Tibial nerve (tissue), 4 donors: ENCODE measurements around the gene COA5. TPM values are rescaled to one million over a fixed set of nuclear protein-coding genes. Genes with fewer than 3 reads are reported as not detected.
"Not testable (repeated sequence)": the region's sequence is repeated elsewhere in the genome, so short reads cannot be mapped to it uniquely, and the experiment has no call there.

Source experiments
- DNase-seq, 2 donors: peaks; one replicate each; pipeline ENCODE4 v3.0.0-alpha.2; 2019; ENCODE audit warnings: low spot score in 2 of 2
- H3K27ac ChIP-seq, 4 donors: fragments of 200-600 bp; sonication (generic) in 3 of 4; one replicate each; pipeline ENCODE4 v1.5.1; 2017 to 2019; ENCODE audit warnings: mild to moderate bottlenecking in 1 of 4
- H3K27me3 ChIP-seq, 2 donors: fragments of 200-600 bp; sonication (generic) in 1 of 2; one replicate each; pipeline versions ENCODE4 v1.5.1 to v1.6.0; 2017 to 2019
- H3K36me3 ChIP-seq, 3 donors: fragments of 200-600 bp; sonication (generic); one replicate each; pipeline ENCODE4 v1.5.1; 2018 to 2019
- H3K4me1 ChIP-seq, 4 donors: fragments of 200-600 bp; sonication (generic) in 3 of 4; one replicate each; pipeline ENCODE4 v1.5.1; 2017 to 2019
- H3K4me3 ChIP-seq, 4 donors: fragments of 200-600 bp; sonication (generic) in 3 of 4; one replicate each; pipeline ENCODE4 v1.5.1; 2017 to 2019; ENCODE audit warnings: mild to moderate bottlenecking in 1 of 4, moderate library complexity in 1 of 4
- H3K9me3 ChIP-seq, 4 donors: fragments of 200-600 bp; sonication (generic) in 3 of 4; one replicate each; pipeline ENCODE4 v1.5.1; 2017 to 2019
- EP300 ChIP-seq, 2 donors: sonication (generic); formaldehyde crosslinking; IDR thresholded peaks; one replicate each; pipeline ENCODE4 v1.6.1; 2017; ENCODE audit warnings: antibody characterized with exemption in 2 of 2, mild to moderate bottlenecking in 1 of 2
- POLR2A ChIP-seq, 2 donors: fragments of 450-650 bp; IDR thresholded peaks; one replicate each; pipeline ENCODE4 v1.6.1; 2017; ENCODE audit warnings: antibody characterized with exemption in 2 of 2, mild to moderate bottlenecking in 2 of 2, moderate library complexity in 2 of 2
- WGBS, 2 donors: methylation state at CpG; one replicate each; pipeline ENCODE4 v1.1.5; 2018; 5-methylcytosine and 5-hydroxymethylcytosine counted together
- total RNA-seq, 4 donors: library from RNA; depleted of rRNA; stranded (reverse); fragments of >200 nt; gene quantifications; one replicate each; pipeline ENCODE4 v1.1.0, GENCODE V29; 2016
- TF ChIP-seq, protein P1 (sequence below), 5 experiments: fragments of 200-600 bp in 3 of 5; fragments of 450-650 bp in 2 of 5; sonication (generic) in 3 of 5; IDR thresholded peaks; one replicate each; pipeline ENCODE4 v1.5.1; 2016 to 2019; ENCODE audit warnings: antibody characterized with exemption in 5 of 5, mild to moderate bottlenecking in 3 of 5, moderate library complexity in 2 of 5

The COA5 gene
- total RNA-seq, 4 donors from 2014 or later = 23.1 to 46.8 (median 33.7) TPM

GRCh38 chr2:98606431-98606830, 1.9 kb downstream of the COA5 start:
- DNase-seq = no peak
- no peak for TF ChIP-seq EP300 (IDR thresholded peaks at IDR 0.05)
- TF ChIP-seq, protein P1, sequence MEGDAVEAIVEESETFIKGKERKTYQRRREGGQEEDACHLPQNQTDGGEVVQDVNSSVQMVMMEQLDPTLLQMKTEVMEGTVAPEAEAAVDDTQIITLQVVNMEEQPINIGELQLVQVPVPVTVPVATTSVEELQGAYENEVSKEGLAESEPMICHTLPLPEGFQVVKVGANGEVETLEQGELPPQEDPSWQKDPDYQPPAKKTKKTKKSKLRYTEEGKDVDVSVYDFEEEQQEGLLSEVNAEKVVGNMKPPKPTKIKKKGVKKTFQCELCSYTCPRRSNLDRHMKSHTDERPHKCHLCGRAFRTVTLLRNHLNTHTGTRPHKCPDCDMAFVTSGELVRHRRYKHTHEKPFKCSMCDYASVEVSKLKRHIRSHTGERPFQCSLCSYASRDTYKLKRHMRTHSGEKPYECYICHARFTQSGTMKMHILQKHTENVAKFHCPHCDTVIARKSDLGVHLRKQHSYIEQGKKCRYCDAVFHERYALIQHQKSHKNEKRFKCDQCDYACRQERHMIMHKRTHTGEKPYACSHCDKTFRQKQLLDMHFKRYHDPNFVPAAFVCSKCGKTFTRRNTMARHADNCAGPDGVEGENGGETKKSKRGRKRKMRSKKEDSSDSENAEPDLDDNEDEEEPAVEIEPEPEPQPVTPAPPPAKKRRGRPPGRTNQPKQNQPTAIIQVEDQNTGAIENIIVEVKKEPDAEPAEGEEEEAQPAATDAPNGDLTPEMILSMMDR (IDR thresholded peaks at IDR 0.05) = no peak
- no peak for TF ChIP-seq POLR2A (IDR thresholded peaks at IDR 0.05)
- H3K4me3 ChIP-seq = peak overlapping the region in 1 of 4 donors; percentile 63
- H3K27ac ChIP-seq = no peak overlapping the region
- peaks cover 0 to 32% (median 0%) of the 10 kb centered on the region in 3 donors for H3K36me3 ChIP-seq
- no peaks in the 10 kb centered on the region for H3K27me3 ChIP-seq
- 78 to 88% methylated on average over 7 of the region's 7 CpGs for WGBS, 2 donors
- no peaks in the 10 kb centered on the region for H3K9me3 ChIP-seq
- peaks cover 0 to 55% (median 37%) of the 10 kb centered on the region in 4 donors for H3K4me1 ChIP-seq

DNA sequence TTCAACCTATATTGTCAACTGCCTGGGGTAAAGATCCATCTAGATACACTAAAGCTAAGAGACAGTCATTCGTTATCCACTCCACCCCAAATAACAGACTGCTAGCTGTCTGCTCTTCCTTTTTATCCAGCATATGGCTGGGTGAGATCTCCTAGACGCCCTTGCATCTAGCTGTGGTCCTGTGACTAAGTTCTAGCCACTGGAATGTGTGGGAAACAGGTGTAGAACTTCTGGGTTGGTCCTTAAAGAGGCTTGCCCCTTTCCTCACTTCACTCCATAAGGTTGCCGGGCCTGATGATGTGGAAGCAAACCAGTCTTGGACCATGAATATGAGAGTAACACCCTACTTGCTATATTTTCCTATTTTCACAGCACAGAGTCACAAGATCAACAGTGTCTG, 3.2 kb downstream of the COA5 start:
- Histone ChIP-seq H3K27ac (no peak overlapping the region), H3K36me3 (peaks cover 0 to 37% (median 0%) of the 10 kb centered on the region in 3 donors), H3K27me3 (no peaks in the 10 kb centered on the region), H3K4me3 (no peak overlapping the region), H3K4me1 (peaks cover 0 to 41% (median 25%) of the 10 kb centered on the region in 4 donors), H3K9me3 (no peaks in the 10 kb centered on the region)
- no peak for TF ChIP-seq POLR2A (IDR thresholded peaks at IDR 0.05)
- no peak for TF ChIP-seq EP300 (IDR thresholded peaks at IDR 0.05)
- TF ChIP-seq, protein P1 (IDR thresholded peaks at IDR 0.05) = no peak
- WGBS, 2 donors = 79 to 83% methylated on average over 3 of the region's 3 CpGs
- no peak for DNase-seq

- 79 to 83% methylated on average over 2 of the region's 2 CpGs for WGBS, 2 donors
- TF ChIP-seq, protein P1 (IDR thresholded peaks at IDR 0.05) = no peak
- TF ChIP-seq EP300 (IDR thresholded peaks at IDR 0.05) (no peak), POLR2A (IDR thresholded peaks at IDR 0.05) (no peak)
- peaks cover 0 to 37% (median 20%) of the 10 kb centered on the region in 4 donors for H3K4me1 ChIP-seq
Observed at GRCh38 chr2:98604547-98604946, 3.8 kb downstream of the COA5 start.

GRCh38 chr2:98601532-98602132, 6.7 kb downstream of the COA5 start:
- no peak for DNase-seq
- TF ChIP-seq, protein P1 (IDR thresholded peaks at IDR 0.05) = peak in 3 of 5 experiments; percentile 23 to 32 (median 24)
- no peak for TF ChIP-seq EP300 (IDR thresholded peaks at IDR 0.05)
- WGBS, 2 donors = 60 to 79% methylated on average over 3 of the region's 3 CpGs
- H3K27me3 ChIP-seq = no peaks in the 10 kb centered on the region
- peaks cover 0 to 66% (median 0%) of the 10 kb centered on the region in 3 donors for H3K36me3 ChIP-seq
- no peaks in the 10 kb centered on the region for H3K9me3 ChIP-seq
- no peak overlapping the region for H3K4me3 ChIP-seq
- peaks cover 0 to 28% (median 6%) of the 10 kb centered on the region in 4 donors for H3K4me1 ChIP-seq
- no peak overlapping the region for H3K27ac ChIP-seq

More at GRCh38 chr2:98604547-98604946, 3.8 kb downstream of the COA5 start:
- H3K27me3 ChIP-seq = no peaks in the 10 kb centered on the region
- no peaks in the 10 kb centered on the region for H3K9me3 ChIP-seq
- no peak overlapping the region for H3K4me3 ChIP-seq
- DNase-seq = no peak
- H3K27ac ChIP-seq = no peak overlapping the region
- H3K36me3 ChIP-seq = peaks cover 0 to 42% (median 0%) of the 10 kb centered on the region in 3 donors

DNA sequence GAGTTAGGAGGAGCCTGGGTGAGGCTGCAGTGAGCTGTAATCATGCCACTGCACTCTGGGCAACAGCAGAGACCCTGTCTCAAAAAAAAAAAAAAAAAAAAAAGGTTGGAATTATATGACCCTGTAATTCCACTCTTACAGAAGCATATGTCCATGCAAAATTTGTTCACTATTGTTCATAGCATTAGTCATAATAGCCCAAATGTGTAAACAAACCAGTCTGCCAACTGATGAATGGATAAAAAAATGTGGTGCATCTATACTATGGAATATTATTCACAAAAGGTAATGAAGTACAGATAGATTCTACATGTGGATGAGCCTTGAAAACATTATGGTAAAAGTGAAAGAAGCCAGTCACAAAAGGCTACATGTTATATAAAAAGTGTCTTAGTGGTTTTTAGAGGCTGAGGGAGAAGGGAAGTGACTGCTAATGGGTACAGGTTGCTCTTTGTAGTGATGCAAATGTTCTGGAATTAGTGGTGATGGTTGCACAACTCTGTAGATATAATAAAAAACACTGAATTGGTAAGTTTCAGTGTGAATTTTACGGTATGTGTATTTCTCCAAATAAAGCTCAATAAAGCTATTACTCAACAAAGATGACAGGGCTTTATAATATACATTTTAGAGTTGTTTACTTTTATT, 9.4 kb downstream of the COA5 start:
- Histone ChIP-seq H3K9me3 (peaks cover 0 to 3% (median 0%) of the 10 kb centered on the region in 4 donors), H3K4me3 (no peak overlapping the region), H3K27ac (no peak overlapping the region), H3K4me1 (peaks cover 0 to 6% (median 0%) of the 10 kb centered on the region in 4 donors), H3K36me3 (peaks cover 0 to 72% (median 0%) of the 10 kb centered on the region in 3 donors), H3K27me3 (no peaks in the 10 kb centered on the region)
- TF ChIP-seq, protein P1 (IDR thresholded peaks at IDR 0.05) = no peak
- TF ChIP-seq POLR2A (IDR thresholded peaks at IDR 0.05) (no peak), EP300 (IDR thresholded peaks at IDR 0.05) (no peak)
- 79 to 89% methylated on average over 1 of the region's 1 CpG for WGBS, 2 donors
- no peak for DNase-seq

GRCh38 chr2:98594665-98595064, 13.6 kb downstream of the COA5 start:
- H3K27me3 ChIP-seq, H3K4me3 ChIP-seq, H3K4me1 ChIP-seq, H3K9me3 ChIP-seq, H3K27ac ChIP-seq, DNase-seq: not testable (repeated sequence)
- 98 to 99% methylated on average over 4 of the region's 4 CpGs for WGBS, 2 donors
- H3K36me3 ChIP-seq = peaks cover 0 to 67% (median 0%) of the 10 kb centered on the region in 3 donors
